WI38 (cell line): ENCODE results near the gene TMEM151A.

ENCODE experiments used
- H3K4me3 ChIP-seq: 2 replicates; pipeline ENCODE4 v1.5.1; 2011; ENCODE audit warnings: low read depth, mild to moderate bottlenecking, control low read depth, low read length
- CTCF ChIP-seq: IDR thresholded peaks from 2 replicates; pipeline ENCODE4 v1.5.1; 2012; ENCODE audit warnings: low read depth, mild to moderate bottlenecking, control low read depth, low read length

TMEM151A gene

GRCh38 chr11:66333896-66334604 is 42.4 kb downstream of the TMEM151A start:
- TF ChIP-seq CTCF = no peak
- no peak overlapping the region for H3K4me3 ChIP-seq

GRCh38 chr11:66334605-66335442 is 43.1 kb downstream of the TMEM151A start:
- H3K4me3 ChIP-seq = peak overlapping the region; percentile 87
- no peak for TF ChIP-seq CTCF

- peak overlapping the region; percentile 87 for H3K4me3 ChIP-seq
- no peak for TF ChIP-seq CTCF
Measured at GRCh38 chr11:66335531-66336233, 44.0 kb downstream of the TMEM151A start.

- TF ChIP-seq CTCF = 0 out of 2 replicates have a peak, but pooled peaks have one; percentile 6
- peak within 1 kb of the TSS; percentile 87 for H3K4me3 ChIP-seq
Measured at GRCh38 chr11:66336234-66337102, 44.8 kb downstream of the TMEM151A start, which contains the start of gene RIN1. TSS of gene RIN1 (minus strand) at chr11:66336434. CDS start at chr11:66336402, 32 bp downstream.

- no peak for TF ChIP-seq CTCF
- no peak overlapping the region for H3K4me3 ChIP-seq
Measured at GRCh38 chr11:66337103-66337899, 45.6 kb downstream of the TMEM151A start.
